Mammary epithelial cell (primary cell): ENCODE data around the gene TNFSF8.

Experiments
- EZH2 ChIP-seq: IDR thresholded peaks from 2 replicates; pipeline ENCODE4 v1.6.1; 2012; ENCODE audit warnings: low read length, inconsistent platforms, borderline replicate concordance
- TF ChIP-seq, protein P1 (sequence below), 2 donors: IDR thresholded peaks in 1 of 2; conservative IDR thresholded peaks in 1 of 2; 2 replicates each; pipeline ENCODE4 v1.5.1; 2011 to 2012; ENCODE audit warnings: inconsistent platforms in 2 of 2, low read length in 2 of 2, mild to moderate bottlenecking in 2 of 2, control low read depth in 1 of 2, low read depth in 1 of 2; ENCODE audit not compliant: insufficient read depth in 1 of 2; ENCODE audit errors: extremely low read depth in 1 of 2

DNA sequence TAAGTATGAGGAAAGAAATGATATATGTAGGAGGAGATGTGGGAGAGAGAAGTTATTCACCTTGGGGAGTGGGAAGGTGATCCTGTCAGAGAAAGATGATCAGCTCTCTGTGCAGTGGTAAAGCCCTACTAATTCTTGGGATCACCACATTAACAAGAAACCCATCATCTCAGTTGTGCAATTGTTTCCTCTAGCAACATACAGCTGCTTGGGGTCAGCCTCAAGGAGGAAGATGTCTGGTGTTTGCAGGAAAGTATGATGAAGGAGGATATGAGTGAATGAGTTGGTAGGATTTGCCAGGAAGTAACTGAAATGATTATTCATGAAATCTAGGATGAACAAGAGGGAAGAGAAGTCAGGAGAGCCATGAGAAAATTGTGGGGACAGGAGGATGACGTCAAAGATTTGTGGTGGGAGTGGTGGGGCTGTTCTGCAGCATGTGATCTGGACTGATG lies 50.1 kb downstream of the TNFSF8 start:
- TF ChIP-seq, protein P1, sequence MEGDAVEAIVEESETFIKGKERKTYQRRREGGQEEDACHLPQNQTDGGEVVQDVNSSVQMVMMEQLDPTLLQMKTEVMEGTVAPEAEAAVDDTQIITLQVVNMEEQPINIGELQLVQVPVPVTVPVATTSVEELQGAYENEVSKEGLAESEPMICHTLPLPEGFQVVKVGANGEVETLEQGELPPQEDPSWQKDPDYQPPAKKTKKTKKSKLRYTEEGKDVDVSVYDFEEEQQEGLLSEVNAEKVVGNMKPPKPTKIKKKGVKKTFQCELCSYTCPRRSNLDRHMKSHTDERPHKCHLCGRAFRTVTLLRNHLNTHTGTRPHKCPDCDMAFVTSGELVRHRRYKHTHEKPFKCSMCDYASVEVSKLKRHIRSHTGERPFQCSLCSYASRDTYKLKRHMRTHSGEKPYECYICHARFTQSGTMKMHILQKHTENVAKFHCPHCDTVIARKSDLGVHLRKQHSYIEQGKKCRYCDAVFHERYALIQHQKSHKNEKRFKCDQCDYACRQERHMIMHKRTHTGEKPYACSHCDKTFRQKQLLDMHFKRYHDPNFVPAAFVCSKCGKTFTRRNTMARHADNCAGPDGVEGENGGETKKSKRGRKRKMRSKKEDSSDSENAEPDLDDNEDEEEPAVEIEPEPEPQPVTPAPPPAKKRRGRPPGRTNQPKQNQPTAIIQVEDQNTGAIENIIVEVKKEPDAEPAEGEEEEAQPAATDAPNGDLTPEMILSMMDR (conservative IDR thresholded peaks at IDR 0.05 in 1 of 2, IDR thresholded peaks at IDR 0.05 in 1 of 2; ENCODE audit: extremely low read depth in 1 of 2, insufficient read depth in 1 of 2, low read depth in 1 of 2, low read length in 2 of 2), result no peak
- no peak for TF ChIP-seq EZH2
